Activated CD8-positive, alpha-beta T cell treated with anti-CD3 and anti-CD28 coated beads for 36 hours (primary cell): Measurements from ENCODE around the gene TREM2. TPM values are rescaled to one million over a fixed set of nuclear protein-coding genes. Genes with fewer than 3 reads are reported as not detected.

ENCODE experiments used
- ATAC-seq: fragments of 200-7000 bp; cut with Tn5 transposase; one replicate; pipeline ENCODE4 v1.10.0; 2021; ENCODE audit warnings: mild to moderate bottlenecking, moderate library complexity
- CTCF ChIA-PET: fragments of 350-600 bp; sonication (Branson Sonifier 250); formaldehyde crosslinking; loops from one replicate; lab custom pipeline; 2021; ENCODE audit warnings: antibody characterized with exemption; lab: Charles Lee
- POLR2A ChIA-PET: fragments of 350-600 bp; sonication (Branson Sonifier 250); formaldehyde crosslinking; loops from one replicate; lab custom pipeline; 2021; ENCODE audit warnings: antibody characterized with exemption; lab: Charles Lee
- DNase-seq: peaks from one replicate; pipeline ENCODE4 v3.0.0-alpha.2; 2020
- H3K27ac Mint-ChIP-seq: one replicate; pipeline ENCODE4 v1.8.0; 2021; ENCODE audit warnings: mild to moderate bottlenecking, mixed read lengths
- H3K27me3 Mint-ChIP-seq: one replicate; pipeline ENCODE4 v1.8.0; 2021; ENCODE audit warnings: mixed read lengths
- H3K36me3 Mint-ChIP-seq: one replicate; pipeline ENCODE4 v1.8.0; 2021; ENCODE audit warnings: low read depth, mixed read lengths
- H3K4me1 Mint-ChIP-seq: one replicate; pipeline ENCODE4 v1.8.0; 2021; ENCODE audit warnings: low read depth, mixed read lengths
- H3K4me3 Mint-ChIP-seq: one replicate; pipeline ENCODE4 v1.8.0; 2021; ENCODE audit warnings: mild to moderate bottlenecking, moderate library complexity, mixed read lengths
- H3K9me3 Mint-ChIP-seq: one replicate; pipeline ENCODE4 v1.8.0; 2021; ENCODE audit warnings: mixed read lengths
- intact Hi-C: fragments of 100-400 bp; cut with micrococcal nuclease; formaldehyde crosslinking; loops from one replicate; pipeline ENCODE4 v1.10.0; 2022
- total RNA-seq, 2 experiments: library from RNA; stranded (reverse); gene quantifications; one replicate each; pipeline ENCODE4 v1.2.3, GENCODE V29; 2021
- TF ChIP-seq, protein P1 (sequence below): fragments of 200-600 bp; IDR thresholded peaks from one replicate; pipeline ENCODE4 v1.8.0; 2022; ENCODE audit warnings: antibody characterized with exemption, mild to moderate bottlenecking

Gene TREM2
- total RNA-seq, 2 experiments from 2014 or later = not detected

GRCh38 chr6:41171908-41172307, 9.0 kb upstream of the TREM2 start:
- ChIA-PET CTCF (interaction anchor here (0.7 to 4.1 kb wide), 2 partner anchors 9 to 149 kb away, joined by 3 to 21 read pairs; no protein-coding TSS in a partner anchor), POLR2A (no interaction called here)
- H3K4me3 Mint-ChIP-seq = no peak overlapping the region
- no peaks in the 10 kb centered on the region for H3K36me3 Mint-ChIP-seq
- no peaks in the 10 kb centered on the region for H3K27me3 Mint-ChIP-seq
- no peak for ATAC-seq
- TF ChIP-seq, protein P1, sequence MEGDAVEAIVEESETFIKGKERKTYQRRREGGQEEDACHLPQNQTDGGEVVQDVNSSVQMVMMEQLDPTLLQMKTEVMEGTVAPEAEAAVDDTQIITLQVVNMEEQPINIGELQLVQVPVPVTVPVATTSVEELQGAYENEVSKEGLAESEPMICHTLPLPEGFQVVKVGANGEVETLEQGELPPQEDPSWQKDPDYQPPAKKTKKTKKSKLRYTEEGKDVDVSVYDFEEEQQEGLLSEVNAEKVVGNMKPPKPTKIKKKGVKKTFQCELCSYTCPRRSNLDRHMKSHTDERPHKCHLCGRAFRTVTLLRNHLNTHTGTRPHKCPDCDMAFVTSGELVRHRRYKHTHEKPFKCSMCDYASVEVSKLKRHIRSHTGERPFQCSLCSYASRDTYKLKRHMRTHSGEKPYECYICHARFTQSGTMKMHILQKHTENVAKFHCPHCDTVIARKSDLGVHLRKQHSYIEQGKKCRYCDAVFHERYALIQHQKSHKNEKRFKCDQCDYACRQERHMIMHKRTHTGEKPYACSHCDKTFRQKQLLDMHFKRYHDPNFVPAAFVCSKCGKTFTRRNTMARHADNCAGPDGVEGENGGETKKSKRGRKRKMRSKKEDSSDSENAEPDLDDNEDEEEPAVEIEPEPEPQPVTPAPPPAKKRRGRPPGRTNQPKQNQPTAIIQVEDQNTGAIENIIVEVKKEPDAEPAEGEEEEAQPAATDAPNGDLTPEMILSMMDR = no peak
- no peak overlapping the region for H3K27ac Mint-ChIP-seq
- no peaks in the 10 kb centered on the region for H3K4me1 Mint-ChIP-seq
- intact Hi-C loops = no loop called here
- H3K9me3 Mint-ChIP-seq = no peaks in the 10 kb centered on the region
- no peak for DNase-seq

GRCh38 chr6:41170547-41171160, 7.7 kb upstream of the TREM2 start:
- Mint-ChIP-seq H3K27me3 (no peaks in the 10 kb centered on the region), H3K4me1 (no peaks in the 10 kb centered on the region), H3K27ac (no peak overlapping the region), H3K4me3 (no peak overlapping the region), H3K9me3 (no peaks in the 10 kb centered on the region), H3K36me3 (no peaks in the 10 kb centered on the region)
- ChIA-PET POLR2A (interaction anchor here (0.8 kb wide), 1 partner anchor 9 kb away, joined by 3 read pairs; no protein-coding TSS in a partner anchor), CTCF (interaction anchor here (1.4 to 4.1 kb wide), 2 partner anchors 11 to 22 kb away, joined by 3 to 21 read pairs; no protein-coding TSS in a partner anchor)
- ATAC-seq (no peak), DNase-seq (no peak)
- TF ChIP-seq, protein P1 = no peak
- intact Hi-C loops = no loop called here

DNA sequence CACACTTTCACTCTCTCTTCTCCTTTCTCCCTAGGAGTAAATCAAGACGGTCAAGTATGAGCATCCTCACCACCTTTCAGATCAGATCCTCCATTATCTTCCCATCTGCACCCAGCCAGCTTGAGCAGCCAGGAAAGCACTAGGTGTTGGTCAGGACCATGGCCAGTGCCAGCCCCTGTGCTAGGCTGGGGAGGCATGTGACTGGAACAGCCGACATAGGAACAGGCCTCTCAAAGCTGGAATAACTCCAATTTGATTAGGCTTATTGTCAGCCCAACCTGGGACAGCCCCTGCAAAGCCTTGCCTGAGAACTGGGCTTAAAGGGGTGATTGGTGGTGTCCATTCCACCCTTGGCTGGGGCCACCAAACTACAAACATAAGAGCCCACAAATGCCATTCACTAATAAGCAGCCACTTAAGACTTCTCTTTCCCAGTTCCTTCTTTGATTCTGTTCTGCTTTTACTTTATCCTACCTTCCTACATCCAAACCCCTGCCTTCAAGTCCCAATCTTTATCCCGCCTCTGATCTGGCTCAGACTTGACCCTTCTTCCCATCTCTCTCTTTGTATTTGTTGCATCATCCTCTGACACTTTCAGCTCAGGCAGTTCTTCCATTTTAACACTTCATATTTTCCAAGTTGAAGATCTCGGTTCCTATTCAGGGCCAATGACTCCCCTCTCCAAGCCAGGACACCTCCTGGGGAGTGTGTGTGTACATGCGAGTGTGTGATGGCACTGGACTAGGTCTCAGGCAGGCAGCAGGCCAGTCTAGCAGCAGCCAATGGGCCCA, 4.5 kb upstream of the TREM2 start:
- ATAC-seq (peak; percentile 34), DNase-seq (peak; percentile 32)
- H3K4me3 Mint-ChIP-seq = no peak overlapping the region
- H3K4me1 Mint-ChIP-seq = no peaks in the 10 kb centered on the region
- no peaks in the 10 kb centered on the region for H3K36me3 Mint-ChIP-seq
- intact Hi-C loops = no loop called here
- ChIA-PET POLR2A (no interaction called here), CTCF (interaction anchor here (1.0 to 1.3 kb wide), 2 partner anchors 15 to 92 kb away, joined by 3 read pairs; no protein-coding TSS in a partner anchor)
- no peaks in the 10 kb centered on the region for H3K9me3 Mint-ChIP-seq
- TF ChIP-seq, protein P1 = no peak
- no peaks in the 10 kb centered on the region for H3K27me3 Mint-ChIP-seq
- H3K27ac Mint-ChIP-seq = no peak overlapping the region

DNA sequence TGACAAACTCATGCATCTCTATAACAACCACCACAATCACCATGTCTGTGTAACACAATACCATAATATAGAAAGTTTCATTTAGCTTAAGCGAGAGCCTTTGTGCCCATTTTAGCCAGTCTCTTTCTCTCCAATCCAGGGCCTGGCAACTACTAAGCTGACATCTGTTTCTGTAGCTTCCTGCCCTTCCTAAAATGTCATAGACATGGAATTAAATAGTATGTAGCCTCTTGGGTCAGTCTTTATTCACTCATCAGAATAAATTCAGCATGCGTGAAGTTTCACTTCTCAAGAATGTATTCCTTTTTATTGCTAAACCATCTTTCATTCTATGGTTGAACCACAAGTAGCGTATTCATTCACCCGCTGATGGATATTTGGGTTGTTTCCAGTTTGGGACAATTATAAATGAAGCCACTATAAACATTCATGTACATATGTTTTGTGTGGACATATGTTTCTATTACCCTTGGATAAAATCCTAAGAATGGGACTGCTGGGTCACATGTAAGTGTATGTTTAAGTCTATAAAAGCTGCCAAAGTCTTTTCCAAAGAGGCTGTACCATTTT, 1.7 kb upstream of the TREM2 start:
- H3K27me3 Mint-ChIP-seq = no peaks in the 10 kb centered on the region
- TF ChIP-seq, protein P1 = no peak
- intact Hi-C loops = no loop called here
- no peaks in the 10 kb centered on the region for H3K4me1 Mint-ChIP-seq
- H3K9me3 Mint-ChIP-seq = no peaks in the 10 kb centered on the region
- ChIA-PET CTCF (interaction anchor here (0.8 kb wide), 1 partner anchor 24 kb away, joined by 3 read pairs; no protein-coding TSS in a partner anchor), POLR2A (no interaction called here)
- no peaks in the 10 kb centered on the region for H3K36me3 Mint-ChIP-seq
- H3K27ac Mint-ChIP-seq = no peak overlapping the region
- no peak overlapping the region for H3K4me3 Mint-ChIP-seq
- DNase-seq (no peak), ATAC-seq (no peak)

- Mint-ChIP-seq H3K4me3 (no peak overlapping the region), H3K36me3 (no peaks in the 10 kb centered on the region), H3K27me3 (no peaks in the 10 kb centered on the region), H3K9me3 (no peaks in the 10 kb centered on the region), H3K4me1 (no peaks in the 10 kb centered on the region), H3K27ac (no peak overlapping the region)
- DNase-seq (no peak), ATAC-seq (no peak)
- intact Hi-C loops = no loop called here
- POLR2A ChIA-PET = no interaction called here
- CTCF ChIA-PET = no interaction called here
- TF ChIP-seq, protein P1 = no peak
Measured at GRCh38 chr6:41163419-41163717, 452 bp upstream of the TREM2 start.
